Right renal pelvis (tissue), 4 donors: ENCODE measurements around the gene ARF3. TPM values are rescaled to one million over a fixed set of nuclear protein-coding genes. Genes with fewer than 3 reads are reported as not detected.

Experiments used
- DNase-seq, 4 donors: peaks; one replicate each; pipeline ENCODE4 v3.0.0-alpha.2; 2013; ENCODE audit warnings: low read depth in 4 of 4, low spot score in 3 of 4, missing footprints in 1 of 4
- polyA plus RNA-seq, 4 donors: library from polyadenylated mRNA; unstranded; fragments of 120-200 nt; gene quantifications; one replicate each; pipeline ENCODE4 v1.2.1, GENCODE V29; 2013; ENCODE audit not compliant: insufficient read length in 4 of 4

Gene ARF3
- polyA plus RNA-seq, 4 donors = 133 to 150 (median 145) TPM

DNA sequence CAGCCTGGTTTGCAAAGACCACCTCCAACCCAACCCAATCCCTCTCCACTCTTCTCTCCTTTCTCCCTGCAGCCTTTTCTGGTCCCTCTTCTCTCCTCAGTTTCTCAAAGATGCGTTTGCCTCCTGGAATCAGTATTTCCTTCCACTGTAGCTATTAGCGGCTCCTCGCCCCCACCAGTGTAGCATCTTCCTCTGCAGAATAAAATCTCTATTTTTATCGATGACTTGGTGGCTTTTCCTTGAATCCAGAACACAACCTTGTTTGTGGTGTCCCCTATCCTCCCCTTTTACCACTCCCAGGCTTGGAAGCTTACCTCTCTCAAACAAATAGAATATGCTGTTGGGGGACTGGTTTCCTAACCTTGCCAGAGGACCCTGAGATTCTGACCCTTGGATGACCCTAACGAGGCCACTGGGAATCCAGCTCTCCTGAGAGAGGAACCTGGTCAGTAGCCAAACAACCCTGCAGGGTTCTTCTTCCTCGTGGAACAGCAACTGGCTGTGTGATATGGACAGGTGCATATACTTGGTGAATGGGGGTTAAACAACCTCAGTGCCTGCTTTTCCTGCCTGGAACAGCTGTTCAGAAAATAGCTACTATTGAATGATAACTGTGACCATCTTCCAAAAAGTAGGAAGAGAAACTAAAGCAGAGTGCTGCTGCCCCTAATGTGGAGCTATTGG lies 25.3 kb upstream of the ARF3 start:
- no peak for DNase-seq

GRCh38 chr12:48981757-48982157 lies 24.5 kb upstream of the ARF3 start:
- no peak for DNase-seq

DNA sequence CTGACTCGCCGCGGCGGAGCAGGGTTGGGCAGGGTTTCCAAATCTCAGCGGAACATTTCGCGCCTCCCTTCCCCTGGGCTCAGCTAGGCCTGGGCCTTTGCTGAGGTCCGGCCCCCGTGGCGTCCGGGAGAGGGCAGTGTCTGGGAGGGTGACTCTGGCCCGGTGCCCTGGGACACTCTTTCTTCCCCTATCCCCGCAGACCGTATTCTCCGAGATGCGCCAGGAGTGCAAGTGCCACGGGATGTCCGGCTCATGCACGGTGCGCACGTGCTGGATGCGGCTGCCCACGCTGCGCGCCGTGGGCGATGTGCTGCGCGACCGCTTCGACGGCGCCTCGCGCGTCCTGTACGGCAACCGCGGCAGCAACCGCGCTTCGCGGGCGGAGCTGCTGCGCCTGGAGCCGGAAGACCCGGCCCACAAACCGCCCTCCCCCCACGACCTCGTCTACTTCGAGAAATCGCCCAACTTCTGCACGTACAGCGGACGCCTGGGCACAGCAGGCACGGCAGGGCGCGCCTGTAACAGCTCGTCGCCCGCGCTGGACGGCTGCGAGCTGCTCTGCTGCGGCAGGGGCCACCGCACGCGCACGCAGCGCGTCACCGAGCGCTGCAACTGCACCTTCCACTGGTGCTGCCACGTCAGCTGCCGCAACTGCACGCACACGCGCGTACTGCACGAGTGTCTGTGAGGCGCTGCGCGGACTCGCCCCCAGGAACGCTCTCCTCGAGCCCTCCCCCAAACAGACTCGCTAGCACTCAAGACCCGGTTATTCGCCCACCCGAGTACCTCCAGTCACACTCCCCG lies 23.9 kb upstream of the ARF3 start:
- no peak for DNase-seq

DNA sequence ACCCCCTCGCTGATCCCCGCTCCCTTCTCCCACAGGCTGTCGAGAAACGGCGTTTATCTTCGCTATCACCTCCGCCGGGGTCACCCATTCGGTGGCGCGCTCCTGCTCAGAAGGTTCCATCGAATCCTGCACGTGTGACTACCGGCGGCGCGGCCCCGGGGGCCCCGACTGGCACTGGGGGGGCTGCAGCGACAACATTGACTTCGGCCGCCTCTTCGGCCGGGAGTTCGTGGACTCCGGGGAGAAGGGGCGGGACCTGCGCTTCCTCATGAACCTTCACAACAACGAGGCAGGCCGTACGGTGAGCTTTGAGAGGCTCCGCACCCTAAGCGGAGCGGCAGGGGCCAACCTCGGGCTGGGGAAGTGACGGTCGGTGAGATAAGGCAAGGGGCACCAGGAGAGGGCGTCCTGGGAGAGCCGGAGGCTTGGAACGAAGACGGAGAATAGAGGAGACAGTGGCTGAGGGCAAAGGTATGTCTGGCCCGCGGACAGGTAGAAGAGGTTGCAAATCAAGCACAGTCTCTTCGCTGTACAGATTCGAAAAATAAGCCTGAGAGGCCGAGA lies 23.2 kb upstream of the ARF3 start:
- DNase-seq = no peak

- no peak for DNase-seq
These were observed 22.5 kb upstream of the ARF3 start for GRCh38 chr12:48979602-48980388.

- no peak for DNase-seq
These were observed 21.7 kb upstream of the ARF3 start for GRCh38 chr12:48978741-48979601.

DNA sequence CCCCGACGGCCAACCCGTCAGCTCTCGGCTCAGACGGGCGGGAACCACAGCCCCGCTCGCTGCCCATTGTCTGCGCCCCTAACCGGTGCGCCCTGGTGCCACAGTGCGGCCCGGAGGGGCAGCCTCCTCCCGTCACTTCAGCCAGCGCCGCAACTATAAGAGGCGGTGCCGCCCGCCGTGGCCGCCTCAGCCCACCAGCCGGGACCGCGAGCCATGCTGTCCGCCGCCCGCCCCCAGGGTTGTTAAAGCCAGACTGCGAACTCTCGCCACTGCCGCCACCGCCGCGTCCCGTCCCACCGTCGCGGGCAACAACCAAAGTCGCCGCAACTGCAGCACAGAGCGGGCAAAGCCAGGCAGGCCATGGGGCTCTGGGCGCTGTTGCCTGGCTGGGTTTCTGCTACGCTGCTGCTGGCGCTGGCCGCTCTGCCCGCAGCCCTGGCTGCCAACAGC lies 21.0 kb upstream of the ARF3 start, which contains the start of gene WNT1:
Gene WNT1 (plus strand): TSS at position 32 of the 450 bp plus-strand sequence. CDS start 329 bp downstream, at position 361.
- no peak for DNase-seq

DNA sequence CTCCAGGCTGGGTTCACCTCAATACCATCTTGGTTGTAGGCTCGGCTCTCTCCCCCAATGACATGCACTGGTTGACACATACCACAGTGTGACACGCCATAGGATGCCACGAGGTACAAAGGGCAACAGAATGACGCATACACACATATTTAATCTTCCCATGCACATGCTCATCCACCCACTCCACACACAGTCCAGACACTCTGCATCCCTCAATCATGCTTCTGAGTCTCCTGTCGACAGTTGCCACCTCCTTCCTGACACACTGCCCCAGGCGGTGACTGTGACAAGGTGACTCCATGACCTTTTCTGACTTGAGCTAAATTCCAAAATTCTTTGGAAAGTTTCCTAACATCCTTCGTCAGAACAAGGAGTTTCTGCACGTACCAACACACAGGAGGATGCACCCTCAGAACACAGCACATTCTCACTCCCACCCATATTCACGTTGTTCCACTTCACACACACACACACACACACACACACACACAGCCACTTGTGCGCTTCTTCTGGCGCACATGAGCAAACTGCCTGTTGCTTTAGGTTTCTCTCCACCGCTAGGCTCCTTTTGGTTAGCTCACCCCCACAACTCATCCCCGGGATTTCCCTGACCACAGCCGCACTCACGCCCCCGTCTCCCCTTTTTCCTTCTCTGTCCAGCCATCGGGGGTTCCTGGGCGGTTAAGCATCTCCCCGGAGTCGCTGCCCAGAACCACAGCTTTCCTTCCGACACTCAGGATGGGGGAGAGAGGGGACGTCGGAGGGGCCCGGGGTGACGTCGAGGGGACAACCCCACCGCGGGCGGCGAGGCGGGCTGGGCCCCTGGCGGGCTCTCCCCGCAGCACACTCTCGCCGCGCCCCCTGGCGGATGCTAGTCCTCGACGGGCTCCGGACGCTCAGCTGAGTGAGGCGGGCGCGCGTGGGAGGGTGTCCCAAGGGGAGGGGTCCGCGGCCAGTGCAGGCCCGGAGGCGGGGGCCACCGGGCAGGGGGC lies 20.3 kb upstream of the ARF3 start:
- no peak for DNase-seq

DNA sequence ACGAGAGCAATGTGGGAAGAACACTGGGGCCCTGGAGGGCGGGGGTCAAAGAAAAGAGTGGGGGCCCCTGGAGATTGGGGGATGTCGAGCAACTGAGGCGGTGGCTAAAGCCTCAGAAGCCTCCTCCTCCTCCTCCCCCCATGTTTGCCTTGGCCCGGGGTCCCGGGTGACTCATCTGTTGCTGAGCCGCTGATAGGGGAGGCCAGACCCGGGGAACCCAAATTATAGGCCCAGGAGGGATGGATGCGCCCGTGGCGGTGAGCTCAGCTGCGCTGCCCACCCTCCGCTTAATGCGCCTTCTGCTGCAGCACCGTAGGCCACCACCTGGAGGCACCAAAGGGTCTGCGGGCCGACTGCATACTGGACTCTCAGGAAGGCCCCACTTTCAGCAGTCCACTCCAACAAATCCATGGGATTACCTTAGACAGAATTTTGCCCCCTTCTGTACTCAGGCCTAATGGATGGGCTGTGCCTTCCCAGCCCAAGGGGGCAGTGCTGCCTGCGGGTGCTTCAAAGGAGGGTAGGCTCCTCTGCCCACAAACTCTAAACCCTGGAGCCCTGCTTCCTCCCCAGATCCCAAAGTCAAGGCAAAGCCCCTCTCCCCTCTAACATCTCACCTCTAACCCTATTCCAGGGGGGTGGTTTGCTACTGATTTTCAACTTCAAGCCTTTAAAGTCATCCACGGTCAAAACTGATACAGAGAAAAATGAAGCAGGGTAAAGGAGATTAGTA lies 16.8 kb upstream of the ARF3 start:
- no peak for DNase-seq

DNA sequence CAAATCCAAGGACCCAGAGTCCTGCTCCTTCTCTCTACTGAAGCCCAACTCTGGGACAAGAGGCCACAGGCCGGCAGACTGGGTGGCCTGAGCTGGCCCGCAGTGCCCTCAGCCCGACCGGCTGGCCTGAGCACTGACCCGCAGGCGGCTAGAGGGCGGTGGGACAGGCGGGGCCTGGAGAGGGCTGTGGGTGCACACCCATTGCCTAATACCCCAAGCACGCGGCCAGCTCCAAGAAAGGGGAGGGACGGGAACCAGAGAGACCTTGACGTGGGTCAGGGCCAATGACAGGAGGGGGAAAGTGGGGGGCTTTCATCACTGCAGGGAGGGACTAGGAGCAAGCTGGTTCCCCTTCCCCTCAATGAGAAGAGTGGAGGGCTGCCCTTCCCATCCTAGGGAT lies 16.2 kb upstream of the ARF3 start:
- DNase-seq = no peak

DNA sequence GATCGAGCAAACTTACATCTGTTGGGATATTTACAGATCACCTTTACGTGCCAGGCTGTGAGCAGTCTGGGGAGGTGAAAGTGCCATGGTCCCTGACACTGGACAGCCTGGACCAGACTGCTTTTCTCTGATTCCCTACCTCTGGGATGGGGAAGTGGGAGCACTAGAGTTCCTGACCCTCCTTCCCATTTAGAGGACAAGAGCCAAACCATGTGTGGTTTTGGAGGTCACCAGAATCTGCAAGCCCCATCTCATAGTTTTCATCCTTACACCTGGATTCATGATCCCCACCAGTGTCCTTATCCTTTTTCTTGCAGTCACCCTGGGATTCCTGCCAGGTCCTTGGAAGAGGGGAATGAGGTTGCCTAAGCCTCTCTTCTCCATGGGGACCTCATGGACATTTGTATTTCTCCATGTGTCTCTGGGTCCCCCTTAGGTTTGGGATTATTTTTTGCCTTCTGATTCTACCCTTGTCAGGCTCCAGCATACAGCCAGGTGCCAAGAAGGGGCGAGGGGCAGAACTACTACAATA lies 15.7 kb upstream of the ARF3 start:
- no peak for DNase-seq

DNA sequence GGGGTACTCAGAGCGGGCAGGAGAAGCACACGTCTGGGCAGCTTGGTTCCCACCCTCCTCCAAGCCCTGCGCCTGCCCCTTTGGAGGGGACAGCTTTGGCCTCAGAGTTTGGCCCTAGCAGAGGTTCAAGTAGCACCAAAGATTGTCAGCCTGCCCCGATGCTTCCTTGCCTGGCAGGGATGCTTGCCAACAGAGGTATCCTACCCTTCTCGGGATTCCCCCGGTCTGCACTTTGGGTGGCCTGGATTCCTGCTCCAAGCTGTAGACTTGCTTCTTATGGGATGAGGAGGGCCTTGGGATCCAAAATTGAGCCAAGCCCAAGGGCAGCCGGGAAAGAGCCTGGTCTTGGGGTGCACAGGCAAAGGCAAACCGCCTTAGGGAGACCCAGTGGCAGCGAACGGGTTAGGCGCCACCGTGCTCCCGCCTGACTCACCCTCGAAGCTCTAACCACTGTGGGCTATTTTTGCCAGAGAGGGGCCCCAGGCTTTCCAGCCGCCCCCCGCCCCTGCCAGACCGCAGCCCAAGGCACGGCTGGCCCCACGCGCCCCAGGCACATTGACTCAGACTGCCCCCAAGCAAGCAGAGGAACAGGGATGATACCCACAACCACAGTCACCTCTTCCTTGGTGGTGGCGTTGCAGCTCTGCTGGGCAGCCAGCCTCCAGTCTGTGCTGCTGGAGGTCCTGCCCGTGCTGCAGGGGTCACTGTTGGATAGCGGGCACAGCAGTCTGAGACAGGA lies 15.1 kb upstream of the ARF3 start:
- no peak for DNase-seq

- DNase-seq = no peak
These were observed 13.5 kb upstream of the ARF3 start for GRCh38 chr12:48970702-48971334.

DNA sequence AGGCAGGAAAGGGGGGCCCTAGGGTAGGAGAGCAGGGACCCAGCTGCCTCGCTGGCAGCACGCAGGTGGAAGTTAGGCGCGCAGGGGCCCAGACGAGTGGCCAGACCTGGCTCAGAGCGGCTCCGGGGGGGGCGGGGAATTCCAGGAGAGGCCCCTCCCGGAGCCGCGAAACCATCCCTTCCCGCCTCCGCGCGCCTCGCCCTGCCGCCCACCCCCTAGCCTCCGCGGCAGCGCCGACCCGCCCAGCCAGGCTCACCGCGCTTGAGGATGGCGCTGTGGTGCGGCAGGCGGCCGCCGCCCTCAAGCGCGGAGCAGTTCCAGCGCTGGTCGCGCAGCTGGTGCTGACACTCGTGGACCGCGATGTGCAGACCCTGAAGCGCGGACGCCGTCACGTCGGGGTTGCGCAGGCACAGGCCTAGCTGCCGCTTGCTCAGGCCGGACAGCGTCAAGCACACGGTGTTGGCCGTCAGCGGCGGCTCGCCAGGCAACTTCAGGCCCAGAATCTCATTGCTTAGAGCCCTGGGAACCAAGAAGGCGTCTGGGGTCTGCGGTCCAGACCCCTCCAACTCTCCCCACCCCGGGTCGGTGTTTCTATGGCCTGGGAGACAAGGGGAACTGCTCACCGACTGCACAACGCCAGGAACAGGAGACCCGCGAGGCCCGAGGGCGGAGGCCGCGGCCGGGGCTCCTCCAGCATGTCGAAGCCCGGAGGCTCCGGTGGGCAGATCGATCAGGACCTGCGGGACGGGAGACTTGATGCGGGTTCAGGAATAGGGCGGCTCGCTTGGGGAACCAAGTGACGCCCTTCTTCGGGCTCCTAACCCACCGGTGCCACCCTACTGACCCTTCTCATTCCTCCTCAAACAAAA lies 12.8 kb upstream of the ARF3 start:
- DNase-seq = no peak

GRCh38 chr12:48969160-48969771 lies 12.0 kb upstream of the ARF3 start:
- no peak for DNase-seq
